ENCODE results near the gene NUB1.

The NUB1 gene

DNA sequence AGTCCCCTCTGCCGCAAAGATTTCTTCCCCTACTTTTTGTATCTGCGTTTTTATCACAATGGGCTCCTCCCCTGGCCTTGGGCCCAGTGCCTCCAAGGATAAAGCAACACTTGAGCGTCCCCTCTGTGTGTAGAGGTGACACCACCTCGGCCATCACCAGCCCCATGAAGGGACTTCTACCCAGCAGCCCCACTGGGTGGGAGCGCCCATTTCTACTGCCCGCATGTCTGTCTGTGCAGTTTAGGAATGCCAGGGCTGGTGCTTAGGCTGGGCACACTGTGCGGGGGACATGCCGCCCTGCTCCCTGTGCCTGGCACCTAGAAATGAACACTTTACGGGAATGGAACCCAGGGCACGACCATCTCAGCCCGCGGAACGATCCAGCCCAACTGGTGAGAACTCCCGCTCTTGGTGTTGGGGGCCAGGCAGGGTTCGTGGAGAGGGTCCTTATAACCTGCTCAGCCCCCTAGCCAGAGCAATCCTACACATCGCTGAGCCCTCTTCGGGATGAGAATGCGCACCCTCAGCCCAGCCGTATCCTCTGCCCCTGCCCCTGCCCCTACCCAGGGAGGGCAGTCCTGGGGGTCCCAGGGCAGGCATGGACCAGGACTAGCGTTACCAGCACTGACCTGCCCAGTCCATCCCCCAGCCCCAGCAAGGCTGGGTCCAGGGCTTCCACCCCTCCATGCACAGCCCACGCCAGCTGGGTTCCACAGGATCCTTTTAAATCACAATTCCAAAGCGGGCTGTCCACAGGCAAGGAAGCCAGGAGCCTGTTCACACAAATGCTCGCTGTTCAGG is 85.5 kb downstream of the NUB1 start:
- H3K27ac Mint-ChIP-seq: no peak overlapping the region
- H3K36me3 Mint-ChIP-seq (ENCODE audit: low read depth): no peaks in the 10 kb centered on the region
- peak; percentile 23 for DNase-seq
- H3K4me3 Mint-ChIP-seq: no peak overlapping the region
- H3K27me3 Mint-ChIP-seq: no peaks in the 10 kb centered on the region
- no peaks in the 10 kb centered on the region for H3K9me3 Mint-ChIP-seq
- peaks cover 38% of the 10 kb centered on the region for H3K4me1 Mint-ChIP-seq (ENCODE audit: low read depth)

DNA sequence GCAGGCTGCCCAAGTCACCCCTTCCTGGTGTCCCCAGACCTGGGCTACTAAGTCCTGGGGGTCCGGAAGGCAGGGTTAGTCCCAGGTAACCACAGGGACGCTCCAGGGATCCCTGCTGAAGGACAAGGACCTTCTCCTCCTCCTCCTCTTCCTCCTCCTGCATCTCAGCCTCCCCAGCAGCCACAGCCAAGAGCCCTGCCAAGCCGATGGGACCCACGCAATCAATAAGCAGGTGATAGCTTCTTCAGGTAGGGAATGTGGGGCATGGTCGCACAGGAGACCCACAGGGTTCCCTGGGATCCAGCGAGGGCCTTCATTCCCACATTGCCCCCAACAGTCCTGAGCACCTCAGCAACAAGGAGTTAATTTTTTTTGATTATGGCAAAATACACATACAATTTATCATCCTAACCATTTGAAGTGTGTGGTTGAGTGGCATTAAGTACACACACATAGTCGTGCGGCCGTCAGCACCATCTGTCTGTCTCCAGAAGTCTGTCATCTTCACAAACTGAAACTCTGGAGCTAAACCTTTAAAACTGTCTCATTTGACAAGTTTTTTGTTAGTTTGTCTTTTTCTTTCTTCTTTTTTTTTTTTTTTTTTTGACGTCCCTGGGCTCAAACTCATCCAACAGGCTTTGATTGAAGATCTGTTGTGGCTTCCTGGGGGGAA is 86.2 kb downstream of the NUB1 start:
- DNase-seq: peak; percentile 30
- no peaks in the 10 kb centered on the region for H3K36me3 Mint-ChIP-seq (ENCODE audit: low read depth)
- H3K9me3 Mint-ChIP-seq: no peaks in the 10 kb centered on the region
- H3K4me1 Mint-ChIP-seq (ENCODE audit: low read depth): peaks cover 44% of the 10 kb centered on the region
- H3K4me3 Mint-ChIP-seq: no peak overlapping the region
- no peaks in the 10 kb centered on the region for H3K27me3 Mint-ChIP-seq
- H3K27ac Mint-ChIP-seq: no peak overlapping the region
